ENCODE results near the gene KCNG4.

- TF ChIP-seq ZBTB7A (tag by site-specific recombination; IDR thresholded peaks at IDR 0.05; ENCODE audit: low read depth) (no peak), ZSCAN30 (tag by site-specific recombination; IDR thresholded peaks at IDR 0.05) (no peak), ZNF624 (tag by site-specific recombination; IDR thresholded peaks at IDR 0.05) (no peak), CTCF (tag by site-specific recombination; IDR thresholded peaks at IDR 0.05) (no peak)
Measured at GRCh38 chr16:84232060-84232459, 7.8 kb downstream of the KCNG4 start.

All from HEK293 (cell line).